ENCODE data around the gene TBC1D23.
A peak's percentile ranks its signal among the peaks of the same experiment; 100 is the strongest.

Gene TBC1D23

DNA sequence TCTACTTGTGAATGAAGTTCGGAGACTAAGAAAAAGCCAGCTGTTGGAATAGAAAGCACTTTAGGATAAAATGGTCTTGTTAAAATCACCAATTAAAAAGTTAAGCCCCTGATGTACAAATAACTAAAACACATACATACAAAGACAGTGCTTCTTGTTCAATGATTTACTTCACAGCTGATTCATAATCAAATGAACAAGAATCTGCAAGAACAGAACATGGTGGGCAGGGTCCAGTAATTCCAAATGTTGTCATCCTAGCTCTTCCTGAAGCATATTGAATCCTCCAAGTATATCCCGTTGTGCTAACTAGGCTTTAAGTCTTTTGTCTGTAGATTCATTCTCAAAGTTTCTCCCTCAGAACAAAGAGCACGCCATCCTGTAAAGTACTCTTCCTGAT is 98.2 kb downstream of the TBC1D23 start:
- no peak for DNase-seq (ENCODE audit: low read depth)

DNA sequence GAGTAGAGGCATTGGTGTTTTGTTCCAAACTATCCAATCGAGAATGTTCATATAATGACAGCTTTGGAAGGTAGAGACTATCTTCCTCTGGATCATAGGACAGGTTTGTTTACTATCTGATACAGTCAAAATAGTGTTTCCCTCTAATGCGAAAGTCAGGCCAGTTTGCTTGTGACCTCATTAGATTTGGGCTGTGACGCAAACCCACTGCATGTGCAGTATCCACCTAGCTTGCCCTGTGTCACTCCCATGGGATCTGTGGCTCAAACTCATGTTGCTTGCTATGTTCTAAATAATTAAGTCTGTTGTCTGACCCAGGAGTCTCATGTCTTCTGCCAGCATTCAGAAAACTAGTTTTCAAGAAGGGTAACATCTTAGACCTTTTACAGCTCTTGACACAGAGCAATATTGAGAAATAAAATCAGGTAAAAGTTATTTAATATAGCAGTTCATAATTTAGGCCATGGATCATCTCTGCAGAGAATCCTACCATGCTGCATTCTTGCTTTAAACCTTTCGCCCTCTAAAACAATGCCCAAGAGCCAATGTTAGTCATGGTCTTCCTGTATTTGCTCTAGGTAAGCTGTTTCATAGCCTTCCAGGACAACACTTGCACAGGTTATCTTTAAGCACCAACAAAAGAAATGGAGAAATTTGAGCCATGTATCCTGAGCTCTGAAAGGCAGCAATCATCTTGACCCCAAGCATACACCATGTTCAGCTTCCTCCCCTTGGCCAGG is 100.1 kb downstream of the TBC1D23 start:
- TF ChIP-seq, protein P1, sequence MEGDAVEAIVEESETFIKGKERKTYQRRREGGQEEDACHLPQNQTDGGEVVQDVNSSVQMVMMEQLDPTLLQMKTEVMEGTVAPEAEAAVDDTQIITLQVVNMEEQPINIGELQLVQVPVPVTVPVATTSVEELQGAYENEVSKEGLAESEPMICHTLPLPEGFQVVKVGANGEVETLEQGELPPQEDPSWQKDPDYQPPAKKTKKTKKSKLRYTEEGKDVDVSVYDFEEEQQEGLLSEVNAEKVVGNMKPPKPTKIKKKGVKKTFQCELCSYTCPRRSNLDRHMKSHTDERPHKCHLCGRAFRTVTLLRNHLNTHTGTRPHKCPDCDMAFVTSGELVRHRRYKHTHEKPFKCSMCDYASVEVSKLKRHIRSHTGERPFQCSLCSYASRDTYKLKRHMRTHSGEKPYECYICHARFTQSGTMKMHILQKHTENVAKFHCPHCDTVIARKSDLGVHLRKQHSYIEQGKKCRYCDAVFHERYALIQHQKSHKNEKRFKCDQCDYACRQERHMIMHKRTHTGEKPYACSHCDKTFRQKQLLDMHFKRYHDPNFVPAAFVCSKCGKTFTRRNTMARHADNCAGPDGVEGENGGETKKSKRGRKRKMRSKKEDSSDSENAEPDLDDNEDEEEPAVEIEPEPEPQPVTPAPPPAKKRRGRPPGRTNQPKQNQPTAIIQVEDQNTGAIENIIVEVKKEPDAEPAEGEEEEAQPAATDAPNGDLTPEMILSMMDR (conservative IDR thresholded peaks at IDR 0.05; ENCODE audit: low read depth, low read length): no peak

More for the DNA sequence above, 98.2 kb downstream of the TBC1D23 start:
- TF ChIP-seq, protein P1 (conservative IDR thresholded peaks at IDR 0.05; ENCODE audit: low read depth, low read length): no peak
- no peak overlapping the region for H3K4me3 ChIP-seq (ENCODE audit: low read depth, low read length)

DNA sequence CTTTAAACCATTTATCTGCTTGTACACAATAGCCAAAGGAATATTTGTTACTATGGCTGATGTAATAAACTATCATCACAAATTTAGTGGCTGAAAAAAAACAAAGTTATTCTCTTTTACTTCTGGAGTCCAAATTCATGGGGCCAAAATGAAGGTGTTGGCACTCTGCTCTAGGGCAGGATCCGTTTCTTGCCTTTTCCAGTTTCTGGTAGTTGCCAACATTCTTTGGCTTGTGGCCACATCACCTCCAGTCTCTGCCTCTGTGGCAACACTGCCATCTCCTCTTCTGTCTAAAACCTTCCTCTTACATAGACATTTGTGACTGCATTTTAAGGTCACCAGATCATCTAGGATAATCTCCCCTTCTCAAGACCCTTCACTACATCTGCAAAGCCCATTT is 101.1 kb downstream of the TBC1D23 start:
- TF ChIP-seq, protein P1 (conservative IDR thresholded peaks at IDR 0.05; ENCODE audit: low read depth, low read length): no peak
- DNase-seq (ENCODE audit: low read depth): no peak
- H3K4me3 ChIP-seq (ENCODE audit: low read depth, low read length): no peak overlapping the region

More for the DNA sequence above, 100.1 kb downstream of the TBC1D23 start:
- no peak overlapping the region for H3K4me3 ChIP-seq (ENCODE audit: low read depth, low read length)
- peak; percentile 15 for DNase-seq (ENCODE audit: low read depth)

DNA sequence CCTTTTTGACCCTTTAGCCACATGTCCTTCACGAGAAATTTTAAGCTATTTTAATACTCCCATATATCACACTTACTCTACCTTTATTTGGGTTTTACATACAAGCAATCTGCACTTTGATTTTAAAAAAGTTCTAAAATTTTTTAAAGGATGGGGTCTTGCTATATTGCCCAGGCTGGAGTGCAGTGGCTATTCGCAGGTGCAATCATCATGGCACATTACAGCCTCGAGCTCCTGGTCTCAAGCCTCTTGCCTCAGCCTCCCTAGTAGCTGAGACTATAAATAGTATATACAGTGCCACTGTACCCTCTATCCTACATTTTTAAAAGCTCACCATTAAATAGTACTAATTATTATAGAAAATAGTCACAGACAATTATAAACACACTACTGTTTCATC is 103.6 kb downstream of the TBC1D23 start:
- no peak overlapping the region for H3K4me3 ChIP-seq (ENCODE audit: low read depth, low read length)
- no peak for DNase-seq (ENCODE audit: low read depth)
- TF ChIP-seq, protein P1 (conservative IDR thresholded peaks at IDR 0.05; ENCODE audit: low read depth, low read length): no peak

DNA sequence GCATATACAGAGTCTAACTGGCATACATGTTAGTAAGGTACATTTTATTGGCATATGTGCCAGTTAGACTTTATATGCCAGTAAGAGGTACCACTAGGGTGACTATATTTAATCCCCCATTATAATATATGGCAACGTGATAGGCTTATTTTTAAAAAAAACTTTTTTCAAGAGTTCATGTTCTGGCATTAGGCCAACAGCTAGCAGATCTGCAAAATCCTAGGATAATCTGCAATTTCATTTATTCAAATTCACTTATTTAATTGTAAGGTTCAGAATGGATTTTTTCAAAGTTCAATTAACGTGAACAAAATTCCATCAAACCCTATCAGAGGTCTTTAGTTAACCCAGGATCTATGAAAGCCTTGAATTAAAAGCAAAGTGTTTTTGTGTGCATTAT is 105.6 kb downstream of the TBC1D23 start:
- H3K4me3 ChIP-seq (ENCODE audit: low read depth, low read length): no peak overlapping the region
- no peak for DNase-seq (ENCODE audit: low read depth)
- TF ChIP-seq, protein P1 (conservative IDR thresholded peaks at IDR 0.05; ENCODE audit: low read depth, low read length): no peak

DNA sequence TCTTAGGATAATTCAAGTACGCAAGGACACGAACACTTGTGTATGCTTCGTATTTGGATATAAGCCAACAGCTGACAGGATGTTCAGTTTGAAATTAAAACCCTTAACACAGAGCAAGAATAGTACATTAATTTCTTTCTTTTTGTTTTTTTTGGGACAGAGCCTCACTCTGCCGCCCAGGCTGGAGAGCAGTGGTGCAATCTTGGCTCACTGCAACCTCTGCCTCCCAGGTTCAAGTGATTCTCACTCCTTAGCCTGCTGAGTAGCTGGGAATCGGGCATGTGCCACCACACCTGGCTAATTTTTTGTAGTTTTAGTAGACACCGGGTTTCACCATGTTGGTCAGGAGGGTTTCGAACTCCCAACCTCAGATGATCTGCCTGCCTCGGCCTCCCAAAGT is 107.6 kb downstream of the TBC1D23 start:
- DNase-seq (ENCODE audit: low read depth): peak; percentile 52
- no peak overlapping the region for H3K4me3 ChIP-seq (ENCODE audit: low read depth, low read length)
- TF ChIP-seq, protein P1 (conservative IDR thresholded peaks at IDR 0.05; ENCODE audit: low read depth, low read length): no peak

DNA sequence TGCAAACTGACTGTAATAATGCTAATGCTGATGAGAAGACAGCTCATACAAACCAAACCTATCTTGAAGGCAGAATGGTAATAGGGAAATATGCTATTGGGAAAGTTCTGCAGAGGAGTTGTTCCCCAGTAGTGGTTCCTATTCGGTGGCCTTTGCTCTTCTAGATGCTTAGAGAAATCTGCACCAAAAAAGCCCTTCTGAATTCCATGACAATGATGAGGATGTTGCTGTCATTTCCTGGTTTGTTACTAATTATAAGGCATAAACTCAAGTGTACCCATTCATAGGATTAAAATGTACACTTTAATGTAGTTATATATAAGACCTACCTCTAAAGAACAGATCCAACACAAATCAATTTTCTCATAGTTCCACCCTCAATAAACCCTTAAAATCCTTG is 110.0 kb downstream of the TBC1D23 start:
- DNase-seq (ENCODE audit: low read depth): no peak
- no peak overlapping the region for H3K4me3 ChIP-seq (ENCODE audit: low read depth, low read length)
- TF ChIP-seq, protein P1 (conservative IDR thresholded peaks at IDR 0.05; ENCODE audit: low read depth, low read length): no peak

Data from choroid plexus epithelial cell (primary cell).